WTC11 (cell line): Measurements from ENCODE around the gene CTIF. TPM values are rescaled to one million over a fixed set of nuclear protein-coding genes. Genes with fewer than 3 reads are reported as not detected.

ENCODE experiments used
- ATAC-seq: fragments of 200-7000 bp; cut with Tn5 transposase; 2 replicates; pipeline ENCODE4 v1.10.0; 2021; ENCODE audit warnings: mild to moderate bottlenecking, moderate library complexity
- CTCF ChIA-PET: fragments of 300-600 bp; sonication (Branson Sonifier 250); formaldehyde crosslinking; loops from one replicate; lab custom pipeline; 2021; ENCODE audit warnings: antibody characterized with exemption; lab: Charles Lee
- POLR2A ChIA-PET: fragments of 350-600 bp; sonication (Branson Sonifier 250); formaldehyde crosslinking; loops from one replicate; lab custom pipeline; 2021; ENCODE audit warnings: antibody characterized with exemption; lab: Charles Lee
- DNase-seq: peaks from one replicate; pipeline ENCODE4 v3.0.0; 2021; ENCODE audit warnings: low spot score
- H3K27ac Mint-ChIP-seq: 2 replicates; pipeline ENCODE4 v1.8.0; 2021; ENCODE audit warnings: mixed read lengths
- H3K27me3 Mint-ChIP-seq: 2 replicates; pipeline ENCODE4 v1.8.0; 2021; ENCODE audit warnings: low read depth, mild to moderate bottlenecking, moderate library complexity, mixed read lengths
- H3K36me3 Mint-ChIP-seq: 2 replicates; pipeline ENCODE4 v1.8.0; 2021; ENCODE audit warnings: mixed read lengths
- H3K4me1 Mint-ChIP-seq: 2 replicates; pipeline ENCODE4 v1.8.0; 2022; ENCODE audit warnings: mixed read lengths
- H3K4me3 Mint-ChIP-seq: 2 replicates; pipeline ENCODE4 v1.8.0; 2021; ENCODE audit warnings: mild to moderate bottlenecking, moderate library complexity, mixed read lengths
- H3K9me3 Mint-ChIP-seq: 2 replicates; pipeline ENCODE4 v1.8.0; 2021; ENCODE audit warnings: mixed read lengths
- ATF1 ChIP-seq: sonication (generic); formaldehyde crosslinking; IDR thresholded peaks from 2 replicates; pipeline ENCODE4 v1.8.1; 2023; ENCODE audit warnings: mild to moderate bottlenecking, moderate library complexity, missing genetic modification reagents
- CBFB ChIP-seq: sonication (generic); formaldehyde crosslinking; IDR thresholded peaks from 2 replicates; pipeline ENCODE4 v1.8.1; 2022; ENCODE audit warnings: mild to moderate bottlenecking, low read depth, missing genetic modification reagents
- CTCF ChIP-seq: fragments of 200-600 bp; IDR thresholded peaks from 2 replicates; pipeline ENCODE4 v1.8.0; 2022; ENCODE audit warnings: antibody characterized with exemption
- E2F1 ChIP-seq: sonication (generic); formaldehyde crosslinking; IDR thresholded peaks from 2 replicates; pipeline ENCODE4 v1.8.0; 2022; ENCODE audit warnings: mild to moderate bottlenecking, missing genetic modification reagents
- E2F4 ChIP-seq: sonication (generic); formaldehyde crosslinking; IDR thresholded peaks from 2 replicates; pipeline ENCODE4 v1.8.1; 2022; ENCODE audit warnings: low read depth, mild to moderate bottlenecking, moderate library complexity, missing genetic modification reagents, borderline replicate concordance
- E2F5 ChIP-seq: sonication (generic); formaldehyde crosslinking; IDR thresholded peaks from 2 replicates; pipeline ENCODE4 v1.8.1; 2022; ENCODE audit warnings: mild to moderate bottlenecking, moderate library complexity, missing genetic modification reagents
- FOXJ3 ChIP-seq: sonication (generic); formaldehyde crosslinking; IDR thresholded peaks from 2 replicates; pipeline ENCODE4 v1.9.0; 2021; ENCODE audit warnings: missing genetic modification reagents, mild to moderate bottlenecking, borderline replicate concordance
- HMGA2 ChIP-seq: fragments of 250-450 bp; sonication (Bioruptor Pico); IDR thresholded peaks from 2 replicates; pipeline ENCODE4 v1.4.0; 2021; ENCODE audit warnings: mild to moderate bottlenecking, moderate library complexity
- HMGXB4 ChIP-seq: sonication (generic); formaldehyde crosslinking; IDR thresholded peaks from 2 replicates; pipeline ENCODE4 v1.8.1; 2023; ENCODE audit warnings: mild to moderate bottlenecking, moderate library complexity, missing genetic modification reagents
- NFE2L1 ChIP-seq: sonication (generic); formaldehyde crosslinking; IDR thresholded peaks from 2 replicates; pipeline ENCODE4 v1.8.1; 2023; ENCODE audit warnings: missing genetic modification reagents
- RELA ChIP-seq: sonication (generic); formaldehyde crosslinking; IDR thresholded peaks from 2 replicates; pipeline ENCODE4 v1.8.1; 2022; ENCODE audit warnings: missing genetic modification reagents, mild to moderate bottlenecking, borderline replicate concordance
- SMAD4 ChIP-seq: sonication (generic); formaldehyde crosslinking; IDR thresholded peaks from 2 replicates; pipeline ENCODE4 v1.8.0; 2022; ENCODE audit warnings: mild to moderate bottlenecking, missing genetic modification reagents
- TEAD1 ChIP-seq: sonication (generic); formaldehyde crosslinking; IDR thresholded peaks from 2 replicates; pipeline ENCODE4 v1.8.0; 2022; ENCODE audit warnings: mild to moderate bottlenecking, missing genetic modification reagents
- USF2 ChIP-seq: sonication (generic); formaldehyde crosslinking; IDR thresholded peaks from 2 replicates; pipeline ENCODE4 v1.8.1; 2023; ENCODE audit warnings: mild to moderate bottlenecking, missing genetic modification reagents, moderate library complexity
- ZBTB21 ChIP-seq: sonication (generic); formaldehyde crosslinking; IDR thresholded peaks from 2 replicates; pipeline ENCODE4 v1.8.1; 2023; ENCODE audit warnings: mild to moderate bottlenecking, missing genetic modification reagents, borderline replicate concordance
- ZMAT4 ChIP-seq: fragments of 250-450 bp; sonication (Bioruptor Pico); IDR thresholded peaks from 2 replicates; pipeline ENCODE4 v1.9.0; 2021; ENCODE audit warnings: mild to moderate bottlenecking
- ZNF121 ChIP-seq: sonication (generic); formaldehyde crosslinking; IDR thresholded peaks from 2 replicates; pipeline ENCODE4 v1.8.0; 2023; ENCODE audit warnings: missing genetic modification reagents
- ZNF219 ChIP-seq: sonication (generic); formaldehyde crosslinking; IDR thresholded peaks from 2 replicates; pipeline ENCODE4 v1.8.0; 2023; ENCODE audit warnings: missing genetic modification reagents, mild to moderate bottlenecking, borderline replicate concordance
- ZNF396 ChIP-seq: fragments of 250-450 bp; sonication (Bioruptor Pico); IDR thresholded peaks from 2 replicates; pipeline ENCODE4 v1.8.0; 2021; ENCODE audit warnings: mild to moderate bottlenecking, moderate library complexity, borderline replicate concordance
- ZNF423 ChIP-seq: fragments of 250-450 bp; sonication (Bioruptor Pico); IDR thresholded peaks from 2 replicates; pipeline ENCODE4 v2.1.2; 2022; ENCODE audit warnings: mild to moderate bottlenecking, moderate library complexity
- ZNF532 ChIP-seq: fragments of 250-450 bp; sonication (Bioruptor Pico); IDR thresholded peaks from 2 replicates; pipeline ENCODE4 v1.9.0; 2021; ENCODE audit warnings: mild to moderate bottlenecking, borderline replicate concordance
- total RNA-seq: library from RNA; stranded (reverse); gene quantifications from 3 replicates; pipeline ENCODE4 v1.2.3, GENCODE V29; 2021

CTIF gene
- total RNA-seq, 1 experiment from 2014 or later: 28.5 TPM

- TF ChIP-seq ZNF532 (CRISPR knock-in tag) (no peak), ZMAT4 (CRISPR knock-in tag) (no peak), USF2 (CRISPR knock-in tag) (no peak), E2F5 (no peak), TEAD1 (CRISPR knock-in tag) (no peak), FOXJ3 (CRISPR knock-in tag) (no peak), CTCF (no peak), ATF1 (CRISPR knock-in tag) (no peak), ZNF423 (no peak), ZNF121 (CRISPR knock-in tag) (no peak)
Measured at GRCh38 chr18:48555465-48555995, 16.7 kb downstream of the CTIF start (continued).

GRCh38 chr18:48557640-48558174, 18.9 kb downstream of the CTIF start:
- ATAC-seq (no peak), DNase-seq (no peak)
- H3K27ac Mint-ChIP-seq: peak overlapping the region; percentile 21
- H3K4me3 Mint-ChIP-seq: no peak overlapping the region
- 0 out of 2 replicates have a peak, but pooled peaks cover 3% of the 10 kb centered on the region for H3K9me3 Mint-ChIP-seq
- H3K27me3 Mint-ChIP-seq: no peaks in the 10 kb centered on the region
- ChIA-PET POLR2A (interaction anchor here (0.6 kb wide), 1 partner anchor 20 kb away, joined by 4 read pairs; no protein-coding TSS in a partner anchor), CTCF (interaction anchor here (1.1 kb wide), 1 partner anchor 112 kb away, joined by 4 read pairs; no protein-coding TSS in a partner anchor)
- no peaks in the 10 kb centered on the region for H3K36me3 Mint-ChIP-seq
- peaks cover 18% of the 10 kb centered on the region for H3K4me1 Mint-ChIP-seq
- TF ChIP-seq E2F1 (no peak), NFE2L1 (CRISPR knock-in tag) (no peak), ZNF423 (no peak), ZNF396 (no peak), ZNF219 (no peak), ATF1 (CRISPR knock-in tag) (no peak), HMGA2 (CRISPR knock-in tag) (no peak), SMAD4 (CRISPR knock-in tag) (no peak), RELA (CRISPR knock-in tag) (no peak), CBFB (no peak), E2F4 (CRISPR knock-in tag) (no peak), ZBTB21 (CRISPR knock-in tag) (no peak), HMGXB4 (CRISPR knock-in tag) (no peak)
